Endothelial cell of umbilical vein (primary cell): ENCODE data around the gene PDIA4. TPM values are rescaled to one million over a fixed set of nuclear protein-coding genes. Genes with fewer than 3 reads are reported as not detected.

Experiments
- BruUV-seq: library from RNA; stranded (reverse); fragments of 400-500 nt; replicated peaks from 2 replicates; lab custom pipeline; 2021; lab: Mats Ljungman, UMichigan
- CTCF ChIA-PET: fragments of 300-600, 350-600 bp; sonication (Branson Sonifier 250); formaldehyde crosslinking; loops from one replicate; lab custom pipeline; 2021; ENCODE audit warnings: antibody characterized with exemption, inconsistent platforms; lab: Charles Lee
- POLR2A ChIA-PET: fragments of 300-600, 350-600 bp; sonication (Branson Sonifier 250); formaldehyde crosslinking; loops from one replicate; lab custom pipeline; 2021; ENCODE audit warnings: antibody characterized with exemption, inconsistent platforms; lab: Charles Lee
- DNase-seq: peaks from one replicate; pipeline ENCODE4 v3.0.0-alpha.2; 2011; ENCODE audit warnings: low read depth, low spot score
- FAIRE-seq: peaks from 2 replicates; lab custom pipeline; 2011; peaks lifted over from hg19 to GRCh38; lab: Jason Lieb, UNC
- H2AFZ ChIP-seq: 2 replicates; pipeline ENCODE4 v1.6.0; 2012; ENCODE audit warnings: low read depth, low read length, control low read depth, inconsistent platforms
- H3K27ac ChIP-seq: 2 replicates; pipeline ENCODE4 v1.5.1; 2011; ENCODE audit warnings: low read depth, mild to moderate bottlenecking, control low read depth, low read length, moderate library complexity; ENCODE audit not compliant: insufficient read depth
- H3K27me3 ChIP-seq, 2 experiments: 2 replicates each; pipeline versions ENCODE4 v1.6.0 to v1.6.1; 2011; ENCODE audit warnings: low read length in 2 of 2, mixed read lengths in 1 of 2; ENCODE audit not compliant: control insufficient read depth in 2 of 2, insufficient read depth in 2 of 2
- H3K36me3 ChIP-seq, 2 experiments: 2 replicates in 1 of 2; 3 replicates in 1 of 2; pipeline ENCODE4 v1.5.1; 2011; ENCODE audit warnings: low read length in 2 of 2, mild to moderate bottlenecking in 1 of 2, moderate library complexity in 1 of 2; ENCODE audit not compliant: control insufficient read depth in 2 of 2, insufficient read depth in 2 of 2; ENCODE audit errors: extremely low read depth in 1 of 2
- H3K4me1 ChIP-seq: 3 replicates; pipeline ENCODE4 v1.5.1; 2011; ENCODE audit warnings: mild to moderate bottlenecking, low read length; ENCODE audit not compliant: control insufficient read depth, insufficient read depth; ENCODE audit errors: extremely low read depth
- H3K4me2 ChIP-seq: 2 replicates; pipeline ENCODE4 v1.6.1; 2011; ENCODE audit warnings: low read length, control low read depth, mixed read lengths; ENCODE audit not compliant: insufficient read depth
- H3K4me3 ChIP-seq, 3 experiments: fragments of 200-600 bp in 1 of 3; sonication (generic), shearing (Covaris generic) in 1 of 3; replicated peaks in 1 of 3; 2 replicates each; pipeline ENCODE4 v1.5.1; 2011 to 2016; ENCODE audit warnings: control low read depth in 3 of 3, low read length in 3 of 3, mild to moderate bottlenecking in 2 of 3, inconsistent platforms in 1 of 3, low read depth in 1 of 3, moderate library complexity in 1 of 3; ENCODE audit not compliant: insufficient read depth in 1 of 3
- H3K79me2 ChIP-seq: 2 replicates; pipeline ENCODE4 v1.6.0; 2012; ENCODE audit warnings: low read length, inconsistent platforms; ENCODE audit not compliant: control insufficient read depth, insufficient read depth
- H3K9ac ChIP-seq: replicated peaks from 2 replicates; pipeline ENCODE3; 2011; ENCODE audit warnings: low read length, control low read depth; ENCODE audit not compliant: insufficient read depth; ENCODE audit errors: extremely low read depth
- H3K9me1 ChIP-seq: replicated peaks from 3 replicates; pipeline ENCODE4 v1.6.0; 2011; ENCODE audit warnings: mild to moderate bottlenecking, low read length; ENCODE audit not compliant: control insufficient read depth, insufficient read depth; ENCODE audit errors: extremely low read depth
- H3K9me3 ChIP-seq: replicated peaks from 2 replicates; pipeline ENCODE4 v1.5.1; 2012; ENCODE audit warnings: low read length, inconsistent platforms; ENCODE audit not compliant: control insufficient read depth, insufficient read depth
- H4K20me1 ChIP-seq: replicated peaks from 2 replicates; pipeline ENCODE3; 2011; ENCODE audit warnings: mild to moderate bottlenecking, low read length; ENCODE audit not compliant: control insufficient read depth, insufficient read depth; ENCODE audit errors: extremely low read depth
- EZH2 ChIP-seq: IDR thresholded peaks from 2 replicates; pipeline ENCODE4 v1.6.1; 2012; ENCODE audit warnings: borderline replicate concordance, low read depth, mild to moderate bottlenecking, moderate library complexity, low read length, inconsistent platforms; ENCODE audit not compliant: severe bottlenecking
- FOS ChIP-seq: IDR thresholded peaks from 2 replicates; pipeline ENCODE4 v1.6.1; 2011; ENCODE audit warnings: mild to moderate bottlenecking, low read length, moderate library complexity, borderline replicate concordance; ENCODE audit not compliant: insufficient read depth
- GATA2 ChIP-seq: IDR thresholded peaks from 2 replicates; pipeline ENCODE4 v1.7.0; 2011; ENCODE audit warnings: low read depth, mild to moderate bottlenecking, moderate library complexity, mixed read lengths, low read length; ENCODE audit not compliant: insufficient read length, insufficient read depth
- JUN ChIP-seq: IDR thresholded peaks from 2 replicates; pipeline ENCODE4 v1.6.1; 2011; ENCODE audit warnings: borderline replicate concordance, low read depth; ENCODE audit not compliant: insufficient read length, insufficient read depth
- MAX ChIP-seq: IDR thresholded peaks from 2 replicates; pipeline ENCODE4 v1.6.1; 2011; ENCODE audit not compliant: insufficient read depth, insufficient read length
- MYC ChIP-seq: IDR thresholded peaks from one replicate; pipeline ENCODE4 v1.6.1; 2011; ENCODE audit warnings: mild to moderate bottlenecking, low read depth, low read length
- POLR2A ChIP-seq: IDR thresholded peaks from 2 replicates; pipeline ENCODE4 v1.6.1; 2012; ENCODE audit warnings: low read depth, mild to moderate bottlenecking, control low read depth, low read length
- POLR2AphosphoS5 ChIP-seq: IDR thresholded peaks from 2 replicates; pipeline ENCODE4 v1.6.1; 2012; ENCODE audit warnings: low read depth, mild to moderate bottlenecking, control low read depth, low read length, moderate library complexity; ENCODE audit not compliant: insufficient read depth
- dilution Hi-C: fragments of 300-500 bp; cut with MboI; formaldehyde crosslinking; loops from one replicate; pipeline ENCODE4 v1.15.0; 2019; ENCODE audit warnings: low sequenced_read_pairs; ENCODE audit not compliant: extremely low pct_ligation_motif_present
- intact Hi-C: fragments of 100-400 bp; cut with micrococcal nuclease; formaldehyde crosslinking; loops from one replicate; pipeline ENCODE4 v1.10.0; 2022
- polyA plus RNA-seq, 4 experiments: library from polyadenylated mRNA; depleted of rRNA in 3 of 4; stranded (reverse) in 3 of 4; unstranded in 1 of 4; fragments of >200 nt; gene quantifications; 2 replicates each; pipeline versions ENCODE4 v1.2.1 to v1.2.3, GENCODE V29; 2011 to 2012; ENCODE audit warnings: missing spikeins in 1 of 4
- total RNA-seq: library from RNA; stranded (reverse); gene quantifications from 2 replicates; pipeline ENCODE4 v1.2.3, GENCODE V29; 2021
- TF ChIP-seq, protein P1 (sequence below), 2 donors: IDR thresholded peaks; 1 replicate in 1 of 2; 2 replicates in 1 of 2; pipeline ENCODE4 v1.5.1; 2011; ENCODE audit warnings: low read length in 2 of 2, mild to moderate bottlenecking in 2 of 2, moderate library complexity in 2 of 2, control low read depth in 1 of 2, inconsistent platforms in 1 of 2, low read depth in 1 of 2; ENCODE audit not compliant: insufficient read depth in 1 of 2; ENCODE audit errors: extremely low read depth in 1 of 2

PDIA4 gene
- total and polyA plus RNA-seq, 2 donors (not counting 3 experiments of a cell fraction or from before 2014, with no cell fraction given) = 217 to 308 TPM

- Histone ChIP-seq H3K27me3 (no peaks in the 10 kb centered on the region), H4K20me1 (no peaks in the 10 kb centered on the region), H3K9me3 (no peaks in the 10 kb centered on the region), H3K4me3 (no peak overlapping the region), H2AFZ (no peak overlapping the region), H3K9me1 (no peaks in the 10 kb centered on the region), H3K4me1 (no peaks in the 10 kb centered on the region), H3K4me2 (no peak overlapping the region), H3K9ac (no peak overlapping the region), H3K27ac (no peak overlapping the region), H3K79me2 (no peaks in the 10 kb centered on the region), H3K36me3 (peaks cover 9 to 21% of the 10 kb centered on the region in 2 experiments)
- FAIRE-seq = no peak
- TF ChIP-seq EZH2 = no peak
- TF ChIP-seq MAX = no peak
- no peak for TF ChIP-seq JUN
- no peak for TF ChIP-seq MYC
- TF ChIP-seq, protein P1, sequence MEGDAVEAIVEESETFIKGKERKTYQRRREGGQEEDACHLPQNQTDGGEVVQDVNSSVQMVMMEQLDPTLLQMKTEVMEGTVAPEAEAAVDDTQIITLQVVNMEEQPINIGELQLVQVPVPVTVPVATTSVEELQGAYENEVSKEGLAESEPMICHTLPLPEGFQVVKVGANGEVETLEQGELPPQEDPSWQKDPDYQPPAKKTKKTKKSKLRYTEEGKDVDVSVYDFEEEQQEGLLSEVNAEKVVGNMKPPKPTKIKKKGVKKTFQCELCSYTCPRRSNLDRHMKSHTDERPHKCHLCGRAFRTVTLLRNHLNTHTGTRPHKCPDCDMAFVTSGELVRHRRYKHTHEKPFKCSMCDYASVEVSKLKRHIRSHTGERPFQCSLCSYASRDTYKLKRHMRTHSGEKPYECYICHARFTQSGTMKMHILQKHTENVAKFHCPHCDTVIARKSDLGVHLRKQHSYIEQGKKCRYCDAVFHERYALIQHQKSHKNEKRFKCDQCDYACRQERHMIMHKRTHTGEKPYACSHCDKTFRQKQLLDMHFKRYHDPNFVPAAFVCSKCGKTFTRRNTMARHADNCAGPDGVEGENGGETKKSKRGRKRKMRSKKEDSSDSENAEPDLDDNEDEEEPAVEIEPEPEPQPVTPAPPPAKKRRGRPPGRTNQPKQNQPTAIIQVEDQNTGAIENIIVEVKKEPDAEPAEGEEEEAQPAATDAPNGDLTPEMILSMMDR (IDR thresholded peaks at IDR 0.05; ENCODE audit: extremely low read depth in 1 of 2, insufficient read depth in 1 of 2, low read depth in 1 of 2, low read length in 2 of 2) = no peak
- no peak for TF ChIP-seq GATA2
- no peak for TF ChIP-seq POLR2AphosphoS5
- no peak for TF ChIP-seq POLR2A
- TF ChIP-seq FOS = no peak
- dilution Hi-C loops (no loop called here), intact Hi-C loops (no loop called here)
- DNase-seq = no peak
- CTCF ChIA-PET = interaction anchor here (1.1 to 1.8 kb wide), 2 partner anchors 8 to 13 kb away, joined by 3 to 7 read pairs; no protein-coding TSS in a partner anchor
- POLR2A ChIA-PET = no interaction called here
- BruUV-seq = no TSS peak
These were observed 46.0 kb upstream of the PDIA4 start for GRCh38 chr7:149074116-149074885.
